HG02610 (cell line): ENCODE data around the gene MCC.

Experiments used
- ATAC-seq: cut with Tn5 transposase; IDR thresholded peaks from one replicate; pipeline ENCODE4 v1.9.1; 2021; ENCODE audit warnings: mild to moderate bottlenecking, moderate library complexity; ENCODE audit not compliant: unreplicated experiment

MCC gene

DNA sequence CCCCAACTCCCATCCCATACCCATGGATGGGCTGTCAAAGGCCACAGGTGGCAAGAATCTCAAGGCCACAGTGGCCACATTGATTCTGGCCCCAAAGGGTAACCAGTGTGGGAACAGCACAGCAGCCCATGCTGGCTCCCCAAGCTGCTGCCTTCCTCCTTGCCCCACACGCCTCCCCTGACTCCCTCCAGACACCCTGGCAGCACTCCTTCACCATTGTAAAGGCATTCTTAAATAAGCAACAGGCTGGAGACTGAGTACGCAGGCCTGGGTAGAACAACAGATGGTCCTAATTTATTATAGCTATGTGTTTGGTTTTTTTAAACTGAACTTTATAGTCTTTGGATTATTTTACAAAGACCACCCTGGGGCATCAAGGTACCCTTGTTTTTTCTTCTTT, 212.3 kb downstream of the MCC start:
- ATAC-seq, result no peak

DNA sequence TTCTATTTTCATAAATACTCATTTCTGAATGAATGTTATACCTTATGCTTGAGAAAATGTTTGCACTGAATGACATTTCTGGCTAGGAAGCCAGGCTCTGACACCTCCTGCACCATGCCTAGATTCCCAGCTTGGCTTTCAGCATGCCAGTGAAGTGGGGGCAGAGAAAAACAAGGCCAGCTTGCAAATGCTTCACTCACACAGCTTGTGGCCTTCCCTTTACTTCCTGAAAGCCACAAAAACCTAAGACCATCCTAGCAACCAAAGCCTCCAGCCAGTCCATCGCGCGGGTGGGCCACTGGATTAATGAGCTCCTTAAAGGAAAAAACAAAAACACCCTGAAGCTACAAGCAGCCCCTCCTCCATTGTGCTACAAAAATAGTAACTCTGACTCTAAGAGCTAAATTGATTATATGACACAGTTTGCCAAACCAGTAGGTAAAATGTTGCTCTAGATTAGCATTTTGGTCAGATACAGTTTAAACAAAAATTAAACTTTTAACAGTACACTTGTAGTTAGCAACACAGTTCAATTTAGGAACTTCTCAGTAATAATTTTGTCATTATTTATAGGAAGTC, 213.3 kb downstream of the MCC start:
- ATAC-seq, result no peak

DNA sequence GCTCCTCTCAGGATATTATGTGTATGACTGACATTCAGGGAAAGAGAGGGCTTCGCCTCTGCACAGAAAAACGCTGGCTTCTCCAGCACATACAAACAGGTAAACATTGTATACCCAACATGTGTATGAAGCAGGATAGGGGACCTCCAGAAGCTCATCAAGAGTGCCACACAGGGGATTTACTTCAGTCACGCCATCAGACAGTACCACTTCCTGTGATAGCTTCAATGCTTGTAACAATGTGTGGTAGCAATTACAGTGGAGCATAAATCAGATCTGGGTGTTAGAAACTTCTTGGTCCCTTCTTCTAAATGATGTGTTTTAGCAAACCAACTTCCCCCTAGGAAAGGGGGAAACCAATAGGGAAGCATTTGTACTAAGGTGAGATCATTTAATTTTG, 214.3 kb downstream of the MCC start:
- ATAC-seq, result peak; percentile 62

DNA sequence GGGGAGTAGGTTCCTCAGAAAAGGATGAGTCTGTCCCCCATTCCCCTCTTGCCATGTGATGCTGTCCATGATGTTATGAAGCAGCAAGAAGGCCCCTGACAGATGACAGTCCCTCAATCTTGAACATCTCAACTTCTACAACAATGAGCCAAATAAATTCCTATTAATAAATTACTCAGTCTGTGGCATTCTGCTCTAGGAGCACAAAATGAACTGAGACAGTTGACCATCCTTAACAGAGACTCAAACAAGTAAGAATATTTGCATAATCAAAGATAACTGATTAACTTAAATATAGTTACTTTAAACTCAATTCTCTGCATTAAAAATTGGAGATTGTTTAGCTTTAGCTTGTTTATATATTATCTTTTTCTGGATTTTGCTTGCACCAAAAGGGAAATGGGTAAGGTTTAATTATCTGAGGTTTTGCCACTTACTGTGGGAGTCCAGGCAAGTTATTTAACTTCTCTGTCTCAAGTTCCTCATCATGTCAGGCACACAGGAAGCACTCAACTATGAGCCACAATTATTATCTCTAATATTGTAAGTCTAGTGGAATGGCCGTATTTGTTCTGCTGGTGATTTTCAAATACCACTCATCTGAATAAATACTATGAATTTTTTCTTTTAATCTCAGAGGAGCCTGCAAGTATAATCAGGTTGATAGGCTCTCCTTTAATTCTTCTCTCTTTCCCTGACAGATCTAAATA, 216.4 kb downstream of the MCC start:
- ATAC-seq, result no peak

DNA sequence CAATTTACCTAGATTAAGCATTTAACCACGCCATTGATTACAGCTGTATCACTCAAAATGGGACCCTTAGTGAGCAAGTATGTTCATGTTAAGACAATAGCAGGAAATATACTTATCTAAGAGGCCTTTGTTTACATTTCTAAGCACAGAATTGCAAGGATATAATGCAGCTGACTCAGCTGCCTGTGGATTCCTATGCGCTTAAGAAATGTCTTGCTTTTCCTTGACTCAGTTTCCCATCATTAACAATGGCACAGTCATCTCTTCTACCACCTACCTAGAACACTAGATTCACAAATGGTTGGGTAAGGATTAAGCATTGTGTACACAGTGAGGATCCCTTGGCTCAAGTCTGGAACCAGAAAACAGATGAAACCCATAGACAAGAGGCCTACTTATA, 217.2 kb downstream of the MCC start:
- no peak for ATAC-seq

DNA sequence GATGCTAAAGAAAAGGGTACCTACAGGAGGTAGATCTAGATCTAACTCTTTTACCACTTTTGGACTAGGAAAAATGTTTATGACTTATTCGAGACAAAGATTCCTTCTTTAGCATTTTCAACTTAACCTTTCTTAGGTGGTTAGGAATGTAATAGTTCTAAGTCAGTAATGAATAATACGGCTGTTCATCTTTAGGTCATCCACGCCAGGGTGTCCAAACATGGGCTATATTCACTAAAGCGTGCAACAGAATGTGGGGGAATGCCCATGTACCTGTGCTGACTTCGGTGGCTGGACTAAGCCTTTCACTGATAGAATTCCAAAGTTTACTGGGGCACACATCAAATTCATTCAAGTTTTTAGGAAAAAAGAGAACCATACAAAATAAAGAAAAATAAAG, 218.2 kb downstream of the MCC start:
- no peak for ATAC-seq

DNA sequence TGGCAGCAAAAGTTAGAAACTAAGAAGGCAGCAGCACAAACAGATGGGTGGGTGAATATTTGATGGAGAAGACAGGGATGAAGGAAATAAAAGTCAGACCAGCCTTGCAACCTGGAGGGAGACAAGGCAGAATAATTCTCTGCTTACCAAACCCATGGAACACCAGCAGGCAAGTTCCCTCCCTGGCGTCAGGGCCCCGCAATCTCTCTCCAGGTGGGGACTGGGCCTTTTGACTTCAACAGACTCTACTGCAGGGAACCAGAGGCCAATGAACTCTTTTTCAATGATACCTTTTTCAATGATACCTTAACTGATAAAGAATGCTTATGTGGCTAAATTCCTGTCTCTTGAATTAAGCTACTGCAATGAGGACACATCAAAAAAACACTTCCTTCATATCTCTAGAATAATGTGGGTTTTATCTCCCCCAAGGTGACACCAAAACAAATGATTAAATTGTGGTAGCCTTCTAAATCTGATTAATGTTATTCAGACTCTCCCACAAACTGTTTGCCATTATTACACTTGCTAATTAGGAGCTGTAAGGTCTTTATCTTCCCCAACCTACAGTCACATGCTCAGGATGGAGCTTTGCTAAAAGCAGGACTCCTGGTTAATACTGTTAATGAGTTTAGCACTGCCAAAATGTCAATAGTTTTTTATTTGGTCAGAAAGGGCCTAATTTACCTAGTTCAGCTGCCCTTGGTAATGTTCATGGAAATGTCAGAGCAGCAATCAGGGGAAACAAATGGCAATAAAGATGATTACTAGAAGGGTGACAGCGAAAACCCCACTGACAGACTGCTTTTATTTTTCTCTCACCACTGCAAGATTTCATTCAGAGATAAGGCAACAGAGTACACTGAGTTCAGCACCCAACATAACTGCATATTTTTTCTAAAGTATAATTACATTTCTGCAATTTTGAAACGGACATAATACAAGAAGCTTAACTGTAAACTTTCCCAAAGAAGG, 218.9 kb downstream of the MCC start:
- no peak for ATAC-seq

DNA sequence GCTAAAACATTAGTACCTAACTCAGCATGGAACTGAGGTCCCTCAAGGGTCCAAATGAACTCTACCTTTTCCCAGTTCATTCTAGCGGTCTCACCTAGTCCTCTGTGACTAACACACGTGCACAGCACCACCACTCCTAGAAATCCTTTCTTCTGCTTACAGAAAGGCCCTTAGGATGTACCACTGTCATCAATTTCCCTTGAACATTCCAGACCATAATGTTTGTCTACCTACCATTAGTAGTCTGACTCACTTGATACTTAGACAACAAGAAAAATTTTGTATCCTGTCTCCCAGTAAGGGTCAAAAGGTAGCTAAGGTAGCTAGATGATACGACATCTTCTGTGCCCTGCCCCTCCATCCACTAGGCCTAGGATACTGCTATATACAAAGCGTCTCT, 220.0 kb downstream of the MCC start:
- ATAC-seq, result no peak

DNA sequence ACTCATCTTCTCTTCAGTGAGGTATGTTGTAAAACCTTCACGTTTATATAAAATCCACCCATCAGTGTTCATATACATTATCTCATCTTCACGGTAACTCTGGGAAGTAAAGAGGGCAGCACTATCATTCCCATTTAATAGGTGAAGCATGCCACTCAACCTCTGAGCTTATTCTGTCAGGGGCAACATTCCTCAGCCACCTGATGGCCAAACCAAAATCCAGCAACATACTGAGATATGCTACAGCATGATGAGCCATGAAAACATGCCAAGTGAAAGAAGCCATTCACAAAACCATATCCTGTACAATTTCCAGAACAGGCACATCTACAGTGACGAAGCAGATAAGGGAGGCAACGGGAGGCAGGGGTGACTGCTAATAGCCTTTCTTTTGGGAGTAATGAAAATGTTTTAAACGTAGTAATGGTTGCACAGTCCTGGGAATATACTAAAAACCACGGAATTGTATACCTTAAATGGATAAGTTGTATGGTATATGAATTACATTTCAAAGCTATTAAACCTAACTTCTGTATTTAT, 220.8 kb downstream of the MCC start:
- no peak for ATAC-seq

DNA sequence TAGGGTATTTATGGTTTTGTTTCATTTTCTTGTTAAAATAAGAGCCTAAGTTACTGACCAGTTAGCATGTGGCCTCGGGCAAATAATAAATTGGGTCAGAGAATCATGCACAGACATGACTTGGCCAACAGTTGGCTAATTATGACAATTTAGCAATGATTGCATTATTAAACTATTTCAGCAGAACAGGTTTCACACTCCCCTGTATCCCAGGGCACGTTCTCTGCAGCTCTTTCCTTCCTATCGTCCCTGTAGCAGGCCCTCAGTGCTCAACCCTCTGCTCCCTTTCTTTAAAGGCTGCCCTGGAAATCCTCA, 221.4 kb downstream of the MCC start:
- no peak for ATAC-seq

DNA sequence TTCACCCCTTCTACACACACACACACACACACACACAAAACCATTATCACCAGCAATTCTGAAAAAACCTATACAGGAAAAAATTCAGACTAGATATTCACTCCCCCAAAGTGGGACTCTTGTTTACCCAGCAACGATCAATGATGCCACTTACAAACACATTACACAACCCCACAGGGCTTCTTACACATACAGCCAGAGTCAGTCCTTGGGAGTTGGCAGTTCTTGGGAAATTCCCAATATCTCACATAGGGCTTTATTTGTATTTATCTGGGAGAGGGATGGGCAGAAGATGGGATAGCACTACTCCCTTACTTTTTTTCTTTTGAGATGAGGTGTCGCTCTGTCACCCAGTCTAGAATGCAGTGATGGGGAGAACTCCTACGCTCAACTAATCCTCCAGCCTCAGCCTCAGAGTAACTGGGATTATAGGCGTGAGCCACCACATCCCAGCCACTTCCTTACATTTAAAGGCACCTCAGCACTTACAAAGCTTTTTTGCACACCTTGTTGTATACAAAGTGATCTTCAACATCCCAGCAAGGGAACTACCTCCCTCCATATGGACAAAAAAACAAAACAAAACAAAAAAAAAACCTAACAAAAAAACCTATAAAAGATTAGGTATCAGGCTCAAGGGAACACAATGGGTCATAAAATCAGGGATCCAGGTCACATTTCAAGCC, 221.9 kb downstream of the MCC start:
- no peak for ATAC-seq

DNA sequence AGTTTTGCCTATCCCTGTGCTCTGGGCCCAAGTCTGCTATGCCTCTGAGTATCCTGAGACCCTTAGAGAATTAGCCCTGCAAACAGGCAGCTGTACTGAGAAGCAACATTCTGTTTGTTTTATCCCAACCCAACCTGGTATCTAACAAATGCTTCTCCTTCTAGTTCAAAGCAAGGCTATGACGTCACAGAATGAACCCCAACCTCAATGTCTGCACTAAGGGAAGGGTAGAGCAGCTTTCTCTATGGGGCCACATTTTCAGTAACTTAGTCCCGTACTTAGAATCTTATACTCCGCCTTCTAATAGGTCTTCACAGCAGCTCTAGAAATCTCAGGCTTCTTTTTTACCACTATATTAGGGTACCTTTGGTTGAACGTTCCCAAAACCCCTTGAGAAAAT, 223.1 kb downstream of the MCC start:
- ATAC-seq, result no peak

DNA sequence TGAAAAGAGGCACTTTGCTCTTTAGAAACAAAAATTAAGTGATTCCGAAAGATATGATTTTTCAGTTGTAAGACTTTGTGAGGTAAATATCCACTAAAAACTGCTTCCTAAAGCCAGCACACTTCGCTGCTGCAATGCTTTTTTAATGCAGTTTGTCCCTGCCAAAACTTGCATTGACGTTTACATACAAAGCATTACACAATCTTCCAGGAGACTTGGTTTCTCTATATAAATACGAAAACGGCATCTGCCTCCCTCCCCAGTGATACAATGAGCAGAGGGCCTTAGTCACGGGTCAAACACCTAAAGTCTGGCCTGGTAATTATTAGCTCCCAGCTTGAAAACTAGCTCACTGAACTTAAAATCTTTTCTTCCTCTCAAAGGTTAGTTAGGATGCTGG, 224.2 kb downstream of the MCC start:
- no peak for ATAC-seq

DNA sequence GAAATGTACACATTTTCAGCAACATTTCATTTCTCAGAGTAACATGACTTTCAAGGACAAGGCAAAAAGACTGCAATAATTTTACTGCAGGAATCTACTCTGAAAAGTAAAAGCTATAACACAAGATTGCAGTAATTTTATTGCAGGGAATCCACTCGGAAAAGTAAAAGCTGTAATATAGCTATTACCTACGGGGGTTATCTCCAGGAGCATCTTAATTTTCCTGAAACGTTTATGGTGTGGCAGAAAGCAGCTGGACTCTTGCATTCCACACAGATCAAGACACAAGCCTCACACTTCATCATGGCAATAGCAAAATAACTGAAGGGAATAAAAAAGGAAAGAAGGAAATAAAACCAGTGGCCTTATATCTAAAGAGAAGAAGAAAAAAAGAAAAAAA, 224.7 kb downstream of the MCC start:
- ATAC-seq, result no peak

DNA sequence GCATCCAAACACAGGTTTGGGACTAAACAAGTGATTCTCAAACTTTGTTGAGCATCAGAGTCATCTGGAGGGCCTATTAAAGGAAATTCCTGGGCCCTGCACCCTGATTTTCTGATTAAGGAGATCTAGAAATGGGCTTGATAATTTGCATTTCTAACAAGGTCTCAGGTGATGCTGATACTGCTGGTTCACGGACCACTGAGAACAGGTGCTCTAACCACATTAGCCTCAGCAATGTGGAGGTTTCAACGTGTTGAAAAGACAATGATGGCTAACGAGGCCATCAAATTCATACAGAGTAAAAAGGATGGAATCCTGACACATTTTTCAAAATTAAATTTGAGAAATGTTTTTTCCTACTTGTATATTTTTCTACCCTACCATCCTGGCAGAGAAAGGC, 225.6 kb downstream of the MCC start:
- no peak for ATAC-seq

DNA sequence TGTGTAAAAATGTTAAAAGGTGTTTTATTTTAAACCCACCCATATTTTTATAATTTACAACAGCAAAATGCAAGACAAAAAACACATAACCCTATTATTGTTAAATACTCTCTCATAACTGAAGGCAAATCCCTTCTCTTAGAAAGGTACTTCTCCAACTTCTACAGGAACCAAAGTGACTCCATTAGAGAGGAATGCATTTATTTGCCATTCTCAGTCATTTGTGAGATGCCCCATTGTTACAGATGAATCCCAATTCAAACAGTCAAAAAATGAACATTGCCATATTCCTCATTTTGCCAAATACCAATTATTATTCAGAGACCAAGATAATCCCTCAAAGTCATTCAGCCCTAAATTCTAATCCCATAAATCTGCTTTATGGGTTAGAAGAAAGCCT, 229.2 kb downstream of the MCC start:
- ATAC-seq, result no peak

DNA sequence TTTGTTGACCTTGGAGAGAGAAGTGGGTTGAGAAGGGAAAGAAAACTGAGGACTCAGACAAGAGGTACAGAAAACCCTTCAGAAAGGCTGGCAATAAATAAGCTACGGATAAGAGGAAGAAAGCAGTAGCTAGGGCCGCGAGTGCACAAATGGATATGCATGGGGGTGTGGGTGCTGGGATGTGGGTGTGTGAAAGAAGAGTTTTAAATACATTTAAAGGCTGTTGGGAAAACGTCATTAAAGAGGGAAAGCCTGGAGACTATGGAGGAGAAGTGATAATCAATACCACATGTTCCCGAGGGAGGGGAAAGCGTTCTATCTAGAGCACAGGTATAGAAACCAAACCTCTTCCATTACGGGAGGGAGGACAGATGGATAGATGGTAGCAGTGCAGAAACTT, 230.7 kb downstream of the MCC start:
- ATAC-seq, result no peak

DNA sequence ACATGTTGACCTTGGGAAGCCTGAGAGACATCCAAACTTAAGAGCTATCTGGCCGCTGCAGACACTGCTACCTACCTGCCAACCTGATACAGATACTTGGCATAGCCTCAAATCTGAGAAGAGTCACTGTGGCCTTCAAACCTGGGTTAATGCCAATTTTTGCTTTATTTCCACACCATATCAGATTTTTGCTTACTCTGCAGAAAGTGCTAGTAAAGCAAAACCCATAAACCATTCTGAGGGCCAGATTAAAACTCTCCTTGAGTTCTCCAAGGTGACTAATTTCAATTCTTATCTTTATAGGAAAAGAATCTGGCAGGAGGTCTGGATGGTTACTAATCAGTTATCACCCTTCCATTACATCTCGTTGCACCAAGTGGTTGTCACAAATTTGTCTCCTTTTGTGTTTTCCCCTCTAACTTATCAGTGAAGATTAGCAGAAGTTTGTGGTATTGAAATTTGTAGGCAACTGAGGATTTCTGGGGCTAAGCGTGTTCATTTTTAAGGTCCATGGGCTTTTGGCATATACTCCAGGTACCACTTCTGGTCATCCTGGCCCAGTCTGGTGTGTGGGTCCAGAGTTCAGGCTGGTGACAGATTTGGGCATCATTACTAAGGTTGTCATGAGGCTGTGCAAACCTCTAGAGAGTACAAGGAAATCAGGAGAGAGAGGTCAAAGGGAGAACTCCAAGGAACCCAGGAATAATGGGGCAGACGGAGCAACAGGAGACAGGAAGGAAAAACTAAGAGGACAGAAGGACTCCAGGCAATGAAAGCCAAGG, 231.4 kb downstream of the MCC start:
- ATAC-seq, result no peak

DNA sequence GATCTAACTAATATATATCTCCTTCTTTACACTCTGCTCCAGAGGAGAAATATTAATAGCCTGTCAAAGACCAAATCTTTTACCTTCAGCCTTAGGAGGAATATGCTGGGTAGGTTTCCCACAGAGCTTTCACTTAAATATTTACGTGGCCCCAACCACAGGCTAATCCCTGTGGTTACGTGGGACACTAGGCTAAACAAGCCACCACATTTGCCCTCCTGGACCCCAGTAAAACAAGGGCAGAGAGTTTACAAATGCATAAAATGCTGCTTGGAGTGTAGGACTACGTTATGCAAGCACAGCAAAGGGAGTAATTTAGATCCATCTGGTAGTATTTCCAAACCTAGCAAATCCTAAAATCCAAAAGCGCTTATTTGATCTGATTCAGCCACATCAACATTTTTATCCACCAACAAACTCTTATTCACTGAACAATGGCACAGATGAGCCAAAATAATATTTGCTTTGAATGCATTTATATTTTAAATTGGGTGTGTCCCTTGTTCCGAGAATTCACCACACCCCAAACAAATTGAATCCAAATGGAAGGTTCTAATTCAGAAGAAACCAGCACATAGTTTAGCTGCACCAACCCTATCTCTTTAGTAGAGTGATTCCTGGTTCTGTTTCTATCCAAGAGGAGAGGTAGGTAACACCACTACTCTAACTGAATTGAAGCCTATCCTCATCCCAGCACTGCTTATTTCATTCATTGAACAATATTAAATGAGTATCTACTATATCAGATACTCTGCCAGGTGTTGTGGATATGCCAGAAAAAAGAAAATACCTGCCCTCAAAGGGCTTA, 232.5 kb downstream of the MCC start:
- no peak for ATAC-seq

DNA sequence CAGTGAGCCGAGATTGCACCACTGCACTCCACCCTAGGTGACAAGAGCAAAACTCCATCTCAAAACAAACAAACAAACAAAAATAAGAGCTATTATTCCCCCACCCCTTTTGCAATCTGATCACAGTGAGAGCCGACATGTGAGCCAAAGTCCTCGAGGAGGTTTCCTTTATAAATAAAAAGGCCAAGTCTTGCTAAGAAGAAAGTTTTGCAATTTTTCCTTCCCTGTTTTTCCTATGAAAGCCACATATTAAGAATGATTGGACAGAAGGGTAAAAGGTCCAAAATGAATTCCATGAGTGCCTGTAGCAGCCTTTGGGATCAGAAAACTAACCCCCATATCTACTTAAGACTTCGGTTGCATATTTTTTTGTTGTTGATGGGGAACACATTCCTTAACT, 233.1 kb downstream of the MCC start:
- no peak for ATAC-seq
